GM19328 (cell line): ENCODE results near the gene COX5B.
A peak's percentile ranks its signal among the peaks of the same experiment; 100 is the strongest.
"Not testable (repeated sequence)": the region's sequence is repeated elsewhere in the genome, so short reads cannot be mapped to it uniquely, and the experiment has no call there.

ENCODE experiments used
- ATAC-seq: cut with Tn5 transposase; IDR thresholded peaks from one replicate; pipeline ENCODE4 v1.9.1; 2021; ENCODE audit warnings: mild to moderate bottlenecking, moderate library complexity; ENCODE audit not compliant: unreplicated experiment

The COX5B gene

GRCh38 chr2:97672606-97673140 lies 26.8 kb downstream of the COX5B start:
- not testable (repeated sequence) for ATAC-seq

GRCh38 chr2:97673182-97673914 lies 27.5 kb downstream of the COX5B start:
- ATAC-seq = no peak

- ATAC-seq = no peak
These were observed 28.0 kb downstream of the COX5B start for GRCh38 chr2:97673915-97674283.

- ATAC-seq = no peak
These were observed 29.7 kb downstream of the COX5B start for GRCh38 chr2:97675430-97676113.

GRCh38 chr2:97676620-97677019 lies 30.8 kb downstream of the COX5B start:
- ATAC-seq = no peak

- no peak for ATAC-seq
These were observed 31.6 kb downstream of the COX5B start for GRCh38 chr2:97677480-97677879.

- ATAC-seq = no peak
These were observed 32.4 kb downstream of the COX5B start for GRCh38 chr2:97678298-97678697.

- not testable (repeated sequence) for ATAC-seq
These were observed 41.4 kb downstream of the COX5B start for GRCh38 chr2:97687235-97687634.

GRCh38 chr2:97688062-97688827 lies 42.4 kb downstream of the COX5B start:
- ATAC-seq = no peak

GRCh38 chr2:97691166-97691565 lies 45.3 kb downstream of the COX5B start:
- ATAC-seq = no peak

- ATAC-seq = no peak
These were observed 47.6 kb downstream of the COX5B start for GRCh38 chr2:97693476-97693875.

GRCh38 chr2:97695744-97696143 lies 49.9 kb downstream of the COX5B start:
- no peak for ATAC-seq

GRCh38 chr2:97697252-97698235 lies 51.7 kb downstream of the COX5B start:
- ATAC-seq = peak; percentile 65
